Upper lobe of right lung (tissue), 1 donor: ENCODE measurements around the gene THRAP3. TPM values are rescaled to one million over a fixed set of nuclear protein-coding genes. Genes with fewer than 3 reads are reported as not detected.

Source experiments
- ATAC-seq: fragments of 200-7000 bp; cut with Tn5 transposase; one replicate; pipeline ENCODE4 v1.9.1; 2020; ENCODE audit warnings: mild to moderate bottlenecking, moderate library complexity
- DNase-seq: peaks from one replicate; pipeline ENCODE4 v3.0.0-alpha.2; 2020
- H3K27ac ChIP-seq: fragments of 200-600 bp; one replicate; pipeline ENCODE4 v1.8.0; 2022
- H3K27me3 ChIP-seq: fragments of 200-600 bp; one replicate; pipeline ENCODE4 v1.8.0; 2022; ENCODE audit warnings: mild to moderate bottlenecking
- H3K36me3 ChIP-seq: fragments of 200-600 bp; one replicate; pipeline ENCODE4 v1.8.0; 2022
- H3K4me1 ChIP-seq: fragments of 200-600 bp; one replicate; pipeline ENCODE4 v1.8.0; 2022
- H3K4me3 ChIP-seq: fragments of 200-600 bp; one replicate; pipeline ENCODE4 v1.8.0; 2022; ENCODE audit warnings: mild to moderate bottlenecking
- H3K9me3 ChIP-seq: fragments of 200-600 bp; one replicate; pipeline ENCODE4 v1.8.0; 2022
- intact Hi-C: fragments of 100-400 bp; cut with DNase I; formaldehyde crosslinking; loops from one replicate; pipeline ENCODE4 v1.11.0; 2022
- total RNA-seq: library from RNA; stranded (reverse); fragmentation: NEBNext Ultra II Directional; extraction: Animal tissue kit (Norgen Biotek cat#: 25700); gene quantifications from one replicate; pipeline ENCODE4 v1.2.1, GENCODE V29; 2021
- TF ChIP-seq, protein P1 (sequence below): fragments of 200-600 bp; IDR thresholded peaks from one replicate; pipeline ENCODE4 v1.8.0; 2022; ENCODE audit warnings: antibody characterized with exemption
- donor health status: DM: no; HTN: yes; CAD: no; lungs with severe emphysema.

Gene THRAP3
- total RNA-seq, 1 donor from 2014 or later = 88.6 TPM

DNA sequence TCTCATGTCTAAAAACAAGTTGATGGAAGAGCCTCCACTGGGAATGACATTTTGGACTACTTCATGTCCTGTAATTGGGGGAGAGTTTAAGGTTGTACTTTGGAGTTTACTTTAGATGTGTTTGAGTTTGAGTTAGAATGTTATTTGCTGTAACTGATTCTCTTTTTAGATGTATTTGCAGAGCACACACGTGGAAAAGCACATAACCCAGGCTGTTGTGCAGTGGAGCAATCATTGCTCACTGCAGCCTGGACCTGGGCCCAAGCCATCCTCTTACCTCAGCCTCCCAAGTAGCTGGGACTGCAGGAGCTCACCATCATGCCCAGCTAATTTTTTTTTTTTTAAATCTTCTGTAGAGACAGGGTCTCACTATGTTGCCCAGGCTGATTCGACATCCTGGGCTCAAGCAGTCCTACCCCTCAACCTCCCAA lies 45.2 kb downstream of the THRAP3 start:
- ATAC-seq (peak; percentile 75), DNase-seq (no peak)
- no peak overlapping the region for H3K4me3 ChIP-seq
- H3K4me1 ChIP-seq = peaks cover 7% of the 10 kb centered on the region
- no peaks in the 10 kb centered on the region for H3K27me3 ChIP-seq
- H3K36me3 ChIP-seq = peaks cover 54% of the 10 kb centered on the region
- intact Hi-C loops = no loop called here
- no peak overlapping the region for H3K27ac ChIP-seq
- no peaks in the 10 kb centered on the region for H3K9me3 ChIP-seq
- TF ChIP-seq, protein P1, sequence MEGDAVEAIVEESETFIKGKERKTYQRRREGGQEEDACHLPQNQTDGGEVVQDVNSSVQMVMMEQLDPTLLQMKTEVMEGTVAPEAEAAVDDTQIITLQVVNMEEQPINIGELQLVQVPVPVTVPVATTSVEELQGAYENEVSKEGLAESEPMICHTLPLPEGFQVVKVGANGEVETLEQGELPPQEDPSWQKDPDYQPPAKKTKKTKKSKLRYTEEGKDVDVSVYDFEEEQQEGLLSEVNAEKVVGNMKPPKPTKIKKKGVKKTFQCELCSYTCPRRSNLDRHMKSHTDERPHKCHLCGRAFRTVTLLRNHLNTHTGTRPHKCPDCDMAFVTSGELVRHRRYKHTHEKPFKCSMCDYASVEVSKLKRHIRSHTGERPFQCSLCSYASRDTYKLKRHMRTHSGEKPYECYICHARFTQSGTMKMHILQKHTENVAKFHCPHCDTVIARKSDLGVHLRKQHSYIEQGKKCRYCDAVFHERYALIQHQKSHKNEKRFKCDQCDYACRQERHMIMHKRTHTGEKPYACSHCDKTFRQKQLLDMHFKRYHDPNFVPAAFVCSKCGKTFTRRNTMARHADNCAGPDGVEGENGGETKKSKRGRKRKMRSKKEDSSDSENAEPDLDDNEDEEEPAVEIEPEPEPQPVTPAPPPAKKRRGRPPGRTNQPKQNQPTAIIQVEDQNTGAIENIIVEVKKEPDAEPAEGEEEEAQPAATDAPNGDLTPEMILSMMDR = no peak

DNA sequence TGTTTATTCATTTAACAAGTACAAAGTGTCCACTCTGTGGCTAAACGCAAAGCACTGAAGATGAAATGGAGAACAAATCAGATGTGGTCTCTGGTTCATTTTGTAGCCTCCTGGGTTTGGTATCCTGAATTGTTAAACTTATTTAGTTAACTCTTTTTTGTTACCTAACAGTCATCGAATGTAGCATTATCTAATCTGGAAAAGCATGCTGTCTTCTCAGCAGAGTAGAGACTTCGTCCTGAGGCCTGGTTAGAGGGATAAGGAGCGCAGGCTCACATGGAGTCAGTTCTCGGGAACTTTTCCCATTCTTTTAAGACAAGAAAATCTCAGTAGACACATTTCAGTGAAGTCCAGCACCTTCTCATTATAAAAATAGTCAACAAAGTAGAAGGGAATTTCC lies 48.8 kb downstream of the THRAP3 start:
- Histone ChIP-seq H3K4me1 (no peaks in the 10 kb centered on the region), H3K4me3 (no peak overlapping the region), H3K9me3 (no peaks in the 10 kb centered on the region), H3K27ac (no peak overlapping the region), H3K27me3 (no peaks in the 10 kb centered on the region), H3K36me3 (peaks cover 43% of the 10 kb centered on the region)
- intact Hi-C loops = no loop called here
- DNase-seq (no peak), ATAC-seq (no peak)
- TF ChIP-seq, protein P1 = no peak

DNA sequence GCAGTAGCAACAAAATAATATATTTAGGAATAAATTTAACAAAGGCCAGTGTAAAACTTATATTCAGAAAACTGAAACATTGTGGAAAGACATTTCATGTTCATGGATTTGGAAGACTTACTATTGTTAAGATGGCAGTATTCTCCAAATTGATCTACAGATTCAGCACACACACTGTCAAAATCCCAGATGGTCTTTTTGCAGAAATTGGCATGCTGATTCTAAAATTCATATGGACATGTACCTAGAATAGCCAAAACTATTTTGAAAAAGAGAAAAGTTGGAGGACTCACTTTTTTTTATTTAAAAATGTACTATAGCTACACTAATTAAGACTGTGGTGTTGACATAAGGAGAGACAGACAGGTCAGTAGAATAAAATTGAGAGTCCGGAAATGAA lies 50.0 kb downstream of the THRAP3 start:
- H3K27ac ChIP-seq = no peak overlapping the region
- no peak for ATAC-seq
- no peak overlapping the region for H3K4me3 ChIP-seq
- peaks cover 34% of the 10 kb centered on the region for H3K36me3 ChIP-seq
- H3K4me1 ChIP-seq = peaks cover 1% of the 10 kb centered on the region
- no peak for DNase-seq
- no peaks in the 10 kb centered on the region for H3K9me3 ChIP-seq
- TF ChIP-seq, protein P1 = no peak
- intact Hi-C loops = no loop called here
- no peaks in the 10 kb centered on the region for H3K27me3 ChIP-seq

DNA sequence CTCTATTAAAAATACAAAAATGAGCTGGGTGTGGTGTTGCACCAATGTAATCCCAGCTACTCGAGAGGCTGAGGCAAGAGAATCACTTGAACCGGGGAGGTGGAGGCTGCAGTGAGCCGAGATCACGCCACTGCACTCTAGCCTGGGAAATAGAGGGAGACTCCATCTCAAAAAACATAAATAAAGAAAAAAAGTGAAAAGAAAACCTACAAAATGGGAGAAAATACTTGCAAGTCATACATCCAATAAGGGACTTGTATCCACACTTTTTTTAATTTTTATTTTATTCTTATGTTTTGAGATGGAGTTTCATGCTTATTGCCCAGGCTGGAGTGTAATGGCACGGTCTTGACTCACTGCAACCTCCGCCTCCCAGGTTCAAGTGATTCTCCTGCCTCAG lies 52.4 kb downstream of the THRAP3 start:
- intact Hi-C loops = no loop called here
- no peaks in the 10 kb centered on the region for H3K9me3 ChIP-seq
- TF ChIP-seq, protein P1 = no peak

DNA sequence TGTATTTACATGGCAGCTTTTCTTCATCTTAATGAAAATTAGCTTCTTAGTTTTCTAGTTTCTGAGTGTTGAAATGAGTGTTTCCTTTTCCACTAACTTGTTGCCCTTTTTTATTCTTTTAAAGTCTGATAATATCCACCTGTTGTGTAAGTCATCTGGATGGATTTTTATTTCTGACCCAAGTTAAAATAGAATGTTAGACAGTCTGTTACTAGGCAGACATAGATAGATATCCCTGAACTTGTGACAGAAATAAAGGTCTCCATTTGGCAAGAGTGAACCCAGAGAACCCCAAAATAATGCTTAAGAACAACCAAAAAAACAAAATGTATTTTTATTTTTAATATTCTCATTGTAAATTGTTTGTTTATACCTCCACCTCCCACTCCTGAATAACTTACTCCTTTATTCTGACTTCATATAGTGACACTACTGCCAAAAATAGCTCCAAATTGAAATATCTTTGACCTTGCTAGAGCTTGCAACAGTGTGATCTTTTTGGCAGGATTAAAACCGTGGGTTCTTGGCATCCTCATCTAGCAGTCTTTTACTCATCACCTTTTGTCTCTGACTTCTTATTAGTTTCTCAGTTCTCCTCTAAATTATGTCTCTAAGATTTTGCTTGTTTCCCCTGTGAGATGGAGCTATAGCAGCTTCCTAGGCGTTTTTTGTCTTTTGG lies 55.0 kb downstream of the THRAP3 start:
- Histone ChIP-seq H3K4me1 (peaks cover 5% of the 10 kb centered on the region), H3K27ac (no peak overlapping the region), H3K4me3 (no peak overlapping the region), H3K36me3 (peaks cover 19% of the 10 kb centered on the region), H3K27me3 (no peaks in the 10 kb centered on the region), H3K9me3 (no peaks in the 10 kb centered on the region)
- TF ChIP-seq, protein P1 = no peak
- intact Hi-C loops = no loop called here
- DNase-seq (no peak), ATAC-seq (no peak)

More for the DNA sequence above, 52.4 kb downstream of the THRAP3 start:
- Histone ChIP-seq H3K27me3 (no peaks in the 10 kb centered on the region), H3K27ac (no peak overlapping the region), H3K4me3 (no peak overlapping the region), H3K36me3 (peaks cover 20% of the 10 kb centered on the region), H3K4me1 (peaks cover 5% of the 10 kb centered on the region)
- no peak for DNase-seq
- ATAC-seq = no peak
